GM12875 (cell line): ENCODE data around the gene MYO1H.

Experiments used
- H3K4me3 ChIP-seq: one replicate; pipeline ENCODE4 v1.5.1; 2011; ENCODE audit warnings: low read depth, low read length, control low read depth
- CTCF ChIP-seq: IDR thresholded peaks from 2 replicates; pipeline ENCODE4 v1.5.1; 2011; ENCODE audit warnings: low read depth, mild to moderate bottlenecking, control low read depth, inconsistent platforms, low read length, moderate library complexity, borderline replicate concordance; ENCODE audit not compliant: insufficient read depth

The MYO1H gene

GRCh38 chr12:109463756-109464155, 116.1 kb downstream of the MYO1H start:
- no peak overlapping the region for H3K4me3 ChIP-seq
- TF ChIP-seq CTCF = no peak

DNA sequence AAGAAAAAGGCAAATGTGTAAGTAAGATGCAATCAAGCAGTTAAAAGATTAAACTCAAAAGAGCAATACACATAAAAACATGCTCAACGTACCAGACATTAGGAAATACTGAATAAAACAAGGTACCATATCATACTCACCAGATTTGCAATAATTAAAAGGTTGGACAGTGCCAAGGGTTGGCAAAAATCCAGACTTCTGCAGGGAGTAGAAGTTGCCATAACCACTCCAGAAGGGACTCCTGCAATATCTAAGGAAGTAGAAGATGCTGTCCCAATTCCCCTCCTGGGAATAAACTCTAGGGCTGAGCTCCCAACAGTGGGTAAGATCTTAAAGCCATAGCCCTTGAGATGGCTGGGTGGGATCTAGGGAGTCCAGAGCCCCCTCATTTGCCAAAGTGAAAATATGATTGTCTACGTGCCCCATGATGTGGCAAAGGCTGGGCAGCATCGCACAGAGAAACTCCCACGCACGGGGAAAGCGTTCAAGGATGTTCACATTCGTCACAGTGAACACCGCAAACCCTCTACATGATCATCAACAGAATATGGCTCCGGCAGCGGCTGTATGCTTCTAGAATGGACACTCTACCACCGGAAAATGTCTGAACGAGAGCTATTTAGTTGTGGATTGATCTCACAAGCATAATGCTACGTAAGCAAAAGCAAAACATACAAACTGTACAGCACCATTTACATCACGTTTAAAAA, 117.1 kb downstream of the MYO1H start:
- no peak overlapping the region for H3K4me3 ChIP-seq
- no peak for TF ChIP-seq CTCF

DNA sequence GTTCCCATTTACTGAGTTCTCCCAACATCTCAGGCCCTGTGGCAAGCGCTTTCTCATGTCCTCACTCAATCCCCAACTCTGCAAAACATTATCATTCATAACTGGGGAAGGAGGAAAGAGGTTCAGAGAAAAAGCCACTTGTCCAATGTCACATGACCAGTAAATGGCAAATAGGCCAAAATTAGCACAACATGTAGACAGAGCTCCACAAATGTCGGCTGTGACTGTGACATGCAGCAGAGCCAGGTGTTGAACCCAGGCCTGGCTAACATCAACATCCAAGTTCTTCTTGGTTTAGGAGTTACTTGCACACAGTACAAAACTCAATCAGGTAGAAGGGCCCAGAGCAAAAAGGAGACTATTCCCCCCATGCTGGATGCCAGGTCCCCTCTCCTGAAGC, 118.6 kb downstream of the MYO1H start:
- TF ChIP-seq CTCF = no peak
- no peak overlapping the region for H3K4me3 ChIP-seq

DNA sequence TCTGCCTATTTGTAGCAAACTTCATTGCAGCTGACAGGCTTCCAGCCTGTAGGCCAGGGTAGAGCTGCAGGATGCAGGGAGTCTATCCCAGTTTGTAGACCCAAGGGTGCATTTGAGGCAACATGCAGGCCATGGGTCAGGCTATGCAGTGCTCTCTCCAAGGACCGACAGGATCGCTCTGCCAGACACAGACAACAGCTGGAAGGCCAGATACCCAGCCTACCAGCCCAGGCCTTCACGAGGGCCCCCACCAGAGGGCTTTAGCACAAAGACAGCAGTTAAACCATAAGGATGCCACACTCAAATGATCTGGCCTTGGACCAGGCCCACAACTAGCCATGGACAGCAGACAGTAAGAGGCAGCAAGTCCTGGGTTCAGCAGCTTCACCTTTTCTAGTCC, 119.1 kb downstream of the MYO1H start:
- no peak overlapping the region for H3K4me3 ChIP-seq
- TF ChIP-seq CTCF = no peak

- no peak overlapping the region for H3K4me3 ChIP-seq
- no peak for TF ChIP-seq CTCF
These were observed 120.4 kb downstream of the MYO1H start for GRCh38 chr12:109467978-109468676.

GRCh38 chr12:109469517-109469916, 121.8 kb downstream of the MYO1H start:
- H3K4me3 ChIP-seq = no peak overlapping the region

More at GRCh38 chr12:109469517-109469916, 121.8 kb downstream of the MYO1H start:
- TF ChIP-seq CTCF = no peak
